Transverse colon (tissue), 3 donors: ENCODE measurements around the gene HIF3A.

Experiments
- POLR2A ChIP-seq: fragments of 450-650 bp; IDR thresholded peaks from one replicate; pipeline ENCODE4 v1.6.1; 2016; ENCODE audit warnings: antibody characterized with exemption, mild to moderate bottlenecking, moderate library complexity
- TF ChIP-seq, protein P1 (sequence below), 5 experiments: fragments of 200-600 bp in 3 of 5; fragments of 450-650 bp in 2 of 5; sonication (generic) in 3 of 5; IDR thresholded peaks; 1 replicate in 2 of 5; 2 replicates in 3 of 5; pipeline ENCODE4 v1.5.1; 2016 to 2017; ENCODE audit warnings: antibody characterized with exemption in 5 of 5, inconsistent platforms in 3 of 5, mild to moderate bottlenecking in 2 of 5, moderate library complexity in 1 of 5

DNA sequence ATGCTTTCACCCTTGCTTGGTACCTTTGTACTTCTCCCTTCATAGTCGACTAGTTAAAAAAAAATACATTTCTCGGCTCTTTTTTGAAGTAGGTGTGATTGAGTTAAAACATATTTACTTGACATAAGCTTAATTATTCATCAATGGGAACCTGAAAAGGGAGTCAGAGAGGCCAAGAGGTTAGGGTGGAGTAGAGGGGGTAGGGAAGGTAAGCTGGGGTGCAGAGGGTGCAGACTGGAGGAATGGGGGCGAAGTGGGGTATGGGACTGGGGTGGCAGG, 701 bp upstream of the HIF3A start:
- TF ChIP-seq, protein P1, sequence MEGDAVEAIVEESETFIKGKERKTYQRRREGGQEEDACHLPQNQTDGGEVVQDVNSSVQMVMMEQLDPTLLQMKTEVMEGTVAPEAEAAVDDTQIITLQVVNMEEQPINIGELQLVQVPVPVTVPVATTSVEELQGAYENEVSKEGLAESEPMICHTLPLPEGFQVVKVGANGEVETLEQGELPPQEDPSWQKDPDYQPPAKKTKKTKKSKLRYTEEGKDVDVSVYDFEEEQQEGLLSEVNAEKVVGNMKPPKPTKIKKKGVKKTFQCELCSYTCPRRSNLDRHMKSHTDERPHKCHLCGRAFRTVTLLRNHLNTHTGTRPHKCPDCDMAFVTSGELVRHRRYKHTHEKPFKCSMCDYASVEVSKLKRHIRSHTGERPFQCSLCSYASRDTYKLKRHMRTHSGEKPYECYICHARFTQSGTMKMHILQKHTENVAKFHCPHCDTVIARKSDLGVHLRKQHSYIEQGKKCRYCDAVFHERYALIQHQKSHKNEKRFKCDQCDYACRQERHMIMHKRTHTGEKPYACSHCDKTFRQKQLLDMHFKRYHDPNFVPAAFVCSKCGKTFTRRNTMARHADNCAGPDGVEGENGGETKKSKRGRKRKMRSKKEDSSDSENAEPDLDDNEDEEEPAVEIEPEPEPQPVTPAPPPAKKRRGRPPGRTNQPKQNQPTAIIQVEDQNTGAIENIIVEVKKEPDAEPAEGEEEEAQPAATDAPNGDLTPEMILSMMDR (IDR thresholded peaks at IDR 0.05), result no peak
- no peak for TF ChIP-seq POLR2A
